Lower leg skin (tissue), 3 donors: ENCODE measurements around the gene EFL1.

ENCODE experiments used
- POLR2A ChIP-seq, 2 donors: fragments of 450-650 bp; IDR thresholded peaks; one replicate each; pipeline ENCODE4 v1.6.1; 2016 to 2017; ENCODE audit warnings: antibody characterized with exemption in 2 of 2, mild to moderate bottlenecking in 1 of 2, moderate library complexity in 1 of 2
- TF ChIP-seq, protein P1 (sequence below), 3 donors: fragments of 450-650 bp; IDR thresholded peaks; one replicate each; pipeline ENCODE4 v1.5.1; 2016; ENCODE audit warnings: antibody characterized with exemption in 3 of 3, mild to moderate bottlenecking in 3 of 3, moderate library complexity in 2 of 3

- TF ChIP-seq, protein P1, sequence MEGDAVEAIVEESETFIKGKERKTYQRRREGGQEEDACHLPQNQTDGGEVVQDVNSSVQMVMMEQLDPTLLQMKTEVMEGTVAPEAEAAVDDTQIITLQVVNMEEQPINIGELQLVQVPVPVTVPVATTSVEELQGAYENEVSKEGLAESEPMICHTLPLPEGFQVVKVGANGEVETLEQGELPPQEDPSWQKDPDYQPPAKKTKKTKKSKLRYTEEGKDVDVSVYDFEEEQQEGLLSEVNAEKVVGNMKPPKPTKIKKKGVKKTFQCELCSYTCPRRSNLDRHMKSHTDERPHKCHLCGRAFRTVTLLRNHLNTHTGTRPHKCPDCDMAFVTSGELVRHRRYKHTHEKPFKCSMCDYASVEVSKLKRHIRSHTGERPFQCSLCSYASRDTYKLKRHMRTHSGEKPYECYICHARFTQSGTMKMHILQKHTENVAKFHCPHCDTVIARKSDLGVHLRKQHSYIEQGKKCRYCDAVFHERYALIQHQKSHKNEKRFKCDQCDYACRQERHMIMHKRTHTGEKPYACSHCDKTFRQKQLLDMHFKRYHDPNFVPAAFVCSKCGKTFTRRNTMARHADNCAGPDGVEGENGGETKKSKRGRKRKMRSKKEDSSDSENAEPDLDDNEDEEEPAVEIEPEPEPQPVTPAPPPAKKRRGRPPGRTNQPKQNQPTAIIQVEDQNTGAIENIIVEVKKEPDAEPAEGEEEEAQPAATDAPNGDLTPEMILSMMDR (IDR thresholded peaks at IDR 0.05) = peak in 1 of 3 donors; percentile 14
- TF ChIP-seq POLR2A (IDR thresholded peaks at IDR 0.05) = no peak
Measured at GRCh38 chr15:82108489-82109078, 153.9 kb downstream of the EFL1 start.
